K562 treated with DMSO at 1 percent for 4 hours (cell line): Measurements from ENCODE around the gene HBM. TPM values are rescaled to one million over a fixed set of nuclear protein-coding genes. Genes with fewer than 3 reads are reported as not detected.

ENCODE experiments used
- total RNA-seq: library from RNA; unstranded; fragments of 300-600 nt; gene quantifications from 2 replicates; pipeline ENCODE4 v1.2.3, GENCODE V29; 2022; ENCODE audit not compliant: insufficient read depth

HBM gene
- total RNA-seq: not detected in 2 replicates

GRCh38 chr16:165539-166374 lies at the start of gene HBM:
Gene HBM (plus strand): TSS chr16:165978. CDS start chr16:165998, 20 bp downstream.

GRCh38 chr16:152141-153128 lies 13.3 kb upstream of the HBM start, which contains the start of gene HBZ:
Gene HBZ (plus strand): TSS chr16:152644. CDS start chr16:152910, 266 bp downstream.

GRCh38 chr16:172374-172941 lies 6.7 kb downstream of the HBM start, which contains the start of gene HBA2:
Gene HBA2 (plus strand): TSS chr16:172876. CDS start chr16:172913, 37 bp downstream.

GRCh38 chr16:176477-177382 lies 11.0 kb downstream of the HBM start, which contains the start of gene HBA1:
Gene HBA1 (plus strand): TSS chr16:176680. CDS start chr16:176717, 37 bp downstream.

GRCh38 chr16:180101-180675 lies 14.4 kb downstream of the HBM start, which contains the start of gene HBQ1:
Gene HBQ1 (plus strand): TSS chr16:180459. CDS start chr16:180487, 28 bp downstream.

Other genes with a start within 250 kb of the HBM start
- gene POLR3K, start 112.4 kb upstream of the HBM start, total RNA-seq: 32.7 and 37.3 TPM in 2 replicates
- 58.5 and 73.6 TPM in 2 replicates for gene SNRNP25, start 112.2 kb upstream of the HBM start, total RNA-seq
- 5.6 and 7.5 TPM in 2 replicates for gene RHBDF1, start 93.3 kb upstream of the HBM start, total RNA-seq
- 118 and 129 TPM in 2 replicates for gene MPG, start 87.8 kb upstream of the HBM start, total RNA-seq
- 43.9 and 58.2 TPM in 2 replicates for gene NPRL3, start 27.3 kb upstream of the HBM start, total RNA-seq
- gene HBZ, start 13.3 kb upstream of the HBM start, total RNA-seq: 123 and 148 TPM in 2 replicates
- gene HBA2, start 6.9 kb downstream of the HBM start, total RNA-seq: 142 and 148 TPM in 2 replicates
- gene HBA1, start 10.7 kb downstream of the HBM start, total RNA-seq: 686 and 796 TPM in 2 replicates
- 73.8 and 75.2 TPM in 2 replicates for gene HBQ1, start 14.5 kb downstream of the HBM start, total RNA-seq
- gene LUC7L, start 63.5 kb downstream of the HBM start, total RNA-seq: 28.5 and 37.4 TPM in 2 replicates
- gene FAM234A, start 68.8 kb downstream of the HBM start, total RNA-seq: 74.0 and 87.1 TPM in 2 replicates
- gene RGS11, start 110.0 kb downstream of the HBM start, total RNA-seq: not detected in 2 replicates
- gene ARHGDIG, start 114.6 kb downstream of the HBM start, total RNA-seq: not detected in 2 replicates
- not detected in 2 replicates for gene PDIA2, start 117.2 kb downstream of the HBM start, total RNA-seq
- 34.9 and 37.3 TPM in 2 replicates for gene AXIN1, start 186.7 kb downstream of the HBM start, total RNA-seq
- gene MRPL28, start 204.6 kb downstream of the HBM start, total RNA-seq: 104 and 108 TPM in 2 replicates
- gene PGAP6, start 216.0 kb downstream of the HBM start, total RNA-seq: 102 and 116 TPM in 2 replicates
- gene NME4, start 231.2 kb downstream of the HBM start, total RNA-seq: 226 and 252 TPM in 2 replicates
- gene DECR2, start 235.9 kb downstream of the HBM start, total RNA-seq: 33.8 and 38.1 TPM in 2 replicates